GM18867 (cell line): ENCODE results near the gene SPAM1.
"Not testable (repeated sequence)": the region's sequence is repeated elsewhere in the genome, so short reads cannot be mapped to it uniquely, and the experiment has no call there.

ENCODE experiments used
- ATAC-seq: cut with Tn5 transposase; IDR thresholded peaks from one replicate; pipeline ENCODE4 v1.9.1; 2021; ENCODE audit warnings: mild to moderate bottlenecking, moderate library complexity; ENCODE audit not compliant: unreplicated experiment

SPAM1 gene, protein sequence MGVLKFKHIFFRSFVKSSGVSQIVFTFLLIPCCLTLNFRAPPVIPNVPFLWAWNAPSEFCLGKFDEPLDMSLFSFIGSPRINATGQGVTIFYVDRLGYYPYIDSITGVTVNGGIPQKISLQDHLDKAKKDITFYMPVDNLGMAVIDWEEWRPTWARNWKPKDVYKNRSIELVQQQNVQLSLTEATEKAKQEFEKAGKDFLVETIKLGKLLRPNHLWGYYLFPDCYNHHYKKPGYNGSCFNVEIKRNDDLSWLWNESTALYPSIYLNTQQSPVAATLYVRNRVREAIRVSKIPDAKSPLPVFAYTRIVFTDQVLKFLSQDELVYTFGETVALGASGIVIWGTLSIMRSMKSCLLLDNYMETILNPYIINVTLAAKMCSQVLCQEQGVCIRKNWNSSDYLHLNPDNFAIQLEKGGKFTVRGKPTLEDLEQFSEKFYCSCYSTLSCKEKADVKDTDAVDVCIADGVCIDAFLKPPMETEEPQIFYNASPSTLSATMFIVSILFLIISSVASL

DNA sequence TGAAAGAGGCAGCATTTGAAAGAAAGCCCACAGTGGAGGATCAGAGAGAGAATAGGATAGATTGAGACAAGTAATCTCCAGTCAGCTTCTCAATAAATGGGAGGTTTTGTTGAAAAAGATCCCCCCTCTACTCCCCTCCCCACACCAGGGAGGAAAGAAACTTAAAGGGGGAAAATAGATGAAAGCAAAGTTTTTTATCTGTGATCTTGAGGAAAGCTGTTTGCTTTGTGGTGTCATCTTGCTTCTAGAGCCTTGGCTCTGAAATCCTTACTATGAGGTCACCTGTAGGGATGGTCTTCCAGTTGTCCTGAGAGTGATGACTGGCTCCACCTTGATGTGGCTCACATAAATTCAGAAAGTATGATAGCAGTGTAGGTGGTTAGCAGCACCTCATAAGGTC, at the start of gene SPAM1:
Gene SPAM1, plus strand, starts transcription at position 301 of the 400 bp plus-strand sequence. CDS start 28,330 bp downstream, outside the sequence.
- no peak for ATAC-seq

DNA sequence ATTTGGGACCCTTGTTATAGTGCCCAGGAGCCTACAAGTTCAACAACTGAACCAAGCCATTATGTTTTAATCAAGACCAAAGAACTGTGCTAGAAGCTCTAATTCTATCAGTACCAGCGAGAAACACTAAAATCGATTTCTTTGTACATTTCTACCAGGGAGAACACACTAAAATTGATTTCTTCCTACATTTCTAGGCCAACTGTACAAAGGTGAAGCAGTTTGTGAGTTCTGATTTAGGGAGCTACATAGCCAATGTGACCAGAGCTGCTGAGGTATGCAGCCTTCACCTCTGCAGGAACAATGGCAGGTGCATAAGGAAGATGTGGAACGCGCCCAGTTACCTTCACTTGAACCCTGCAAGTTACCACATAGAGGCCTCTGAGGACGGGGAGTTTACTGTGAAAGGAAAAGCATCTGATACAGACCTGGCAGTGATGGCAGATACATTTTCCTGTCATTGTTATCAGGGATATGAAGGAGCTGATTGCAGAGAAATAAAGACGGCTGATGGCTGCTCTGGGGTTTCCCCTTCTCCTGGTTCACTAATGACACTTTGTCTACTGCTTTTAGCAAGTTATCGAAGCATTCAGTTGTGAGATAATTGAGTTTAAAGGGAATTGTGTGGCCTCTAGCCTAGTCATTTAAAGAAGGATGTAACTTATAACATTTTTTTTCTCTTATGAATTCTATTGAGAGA, 48.3 kb upstream of the SPAM1 start:
- ATAC-seq, result no peak

DNA sequence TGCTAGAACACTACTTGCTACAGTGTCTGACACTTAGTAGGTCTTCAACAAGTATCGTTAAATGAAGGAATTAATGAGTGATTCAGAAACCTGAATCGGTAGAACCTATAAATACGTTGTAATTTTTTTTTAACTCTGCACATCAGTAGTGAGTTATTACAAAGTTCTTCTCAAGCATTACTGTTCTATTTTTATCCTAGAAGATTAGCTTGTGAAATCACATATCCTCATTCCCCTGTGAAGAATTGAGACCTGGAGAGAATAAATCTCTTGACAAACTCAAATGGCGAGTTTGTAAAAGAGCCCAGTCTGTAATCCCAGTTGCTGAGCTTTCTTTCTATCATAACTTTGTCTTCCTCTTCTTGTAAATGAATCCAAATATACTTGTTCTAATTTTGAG, 45.4 kb upstream of the SPAM1 start:
- ATAC-seq, result no peak

DNA sequence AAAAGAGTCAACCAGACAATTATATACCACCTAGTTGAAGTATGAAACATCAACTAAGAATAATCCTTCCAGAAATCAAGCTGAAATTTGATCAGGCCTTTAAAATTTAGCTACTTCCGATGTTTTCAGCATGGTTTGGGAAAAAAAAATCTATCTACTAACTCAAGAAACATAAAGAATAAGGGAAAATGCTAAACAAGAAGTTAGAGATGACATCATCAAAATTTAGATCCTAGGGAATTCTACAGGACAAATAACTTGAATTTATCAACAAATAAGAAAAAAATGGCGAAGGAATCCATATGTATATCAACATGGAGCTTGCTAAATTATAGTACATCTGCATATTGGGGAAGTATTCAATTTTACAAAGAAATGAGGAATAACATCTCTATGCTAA, 43.7 kb upstream of the SPAM1 start:
- ATAC-seq, result no peak

DNA sequence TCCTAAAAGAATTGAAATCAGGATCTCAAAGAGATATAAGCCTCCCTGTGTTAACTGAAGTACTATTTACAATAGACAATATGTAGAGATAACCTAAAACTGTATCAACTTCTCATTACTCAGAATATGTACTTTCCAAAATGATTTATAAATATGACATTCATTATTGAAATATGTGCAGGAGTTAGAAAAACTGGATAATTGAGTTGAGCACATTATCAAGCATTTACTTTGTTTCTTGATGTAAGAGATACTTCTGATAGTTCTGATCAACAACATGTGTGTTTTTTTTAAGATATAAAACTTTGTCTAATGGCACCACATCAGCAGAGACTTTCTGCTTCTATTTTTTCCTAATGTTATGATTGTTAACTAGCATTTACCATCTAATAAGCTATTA, 41.9 kb upstream of the SPAM1 start:
- no peak for ATAC-seq

DNA sequence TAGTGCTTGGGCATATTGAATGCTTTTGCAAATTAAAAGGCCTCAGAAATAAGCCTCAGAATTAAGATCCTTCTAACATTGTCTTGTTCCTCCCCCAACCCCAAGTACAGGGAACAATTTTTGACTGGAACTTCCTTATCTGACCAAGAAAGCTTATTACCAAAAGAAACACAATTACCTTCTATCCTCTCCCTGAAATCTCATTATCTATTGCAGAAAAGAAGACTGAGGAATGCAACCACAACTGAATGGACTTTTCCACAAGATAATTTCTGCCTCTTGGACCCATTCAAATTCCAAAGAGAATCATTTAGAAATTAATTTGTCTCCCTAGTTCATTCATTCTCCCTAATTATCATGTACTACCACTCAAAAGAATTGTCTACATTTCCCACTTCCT, 36.8 kb upstream of the SPAM1 start:
- no peak for ATAC-seq

DNA sequence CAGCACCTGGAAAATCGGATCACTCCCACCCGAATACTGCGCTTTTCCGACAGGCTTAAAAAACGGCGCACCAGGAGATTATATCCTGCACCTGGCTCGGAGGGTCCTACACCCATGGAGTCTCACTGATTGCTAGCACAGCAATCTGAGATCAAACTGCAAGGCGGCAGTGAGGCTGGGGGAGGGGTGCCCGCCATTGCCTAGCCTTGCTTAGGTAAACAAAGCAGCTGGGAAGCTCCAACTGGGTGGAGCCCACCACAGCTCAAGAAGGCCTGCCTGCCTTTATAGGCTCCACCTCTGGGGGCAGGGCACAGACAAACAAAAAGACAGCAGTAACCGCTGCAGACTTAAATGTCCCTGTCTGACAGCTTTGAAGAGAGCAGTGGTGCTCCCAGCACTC, 30.3 kb upstream of the SPAM1 start:
- ATAC-seq, result not testable (repeated sequence)

DNA sequence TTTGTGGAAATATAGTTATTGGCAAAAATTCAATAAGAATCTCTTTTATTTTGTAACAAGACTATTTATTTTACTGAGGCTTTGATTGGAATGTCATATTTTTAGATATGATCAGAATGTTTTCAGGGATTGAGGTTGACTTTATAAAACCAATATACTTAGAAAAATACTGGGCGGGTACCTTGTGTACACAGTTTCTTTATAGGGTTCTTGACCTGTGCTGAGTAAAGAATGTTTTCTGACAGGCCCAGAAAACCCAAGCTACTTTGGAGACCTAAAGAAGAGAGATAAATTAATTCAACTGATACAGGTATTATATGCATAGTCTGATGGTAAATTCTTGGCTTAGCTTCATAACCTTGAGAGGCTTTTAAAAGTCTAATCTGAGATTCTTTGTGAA, 23.9 kb upstream of the SPAM1 start:
- no peak for ATAC-seq

DNA sequence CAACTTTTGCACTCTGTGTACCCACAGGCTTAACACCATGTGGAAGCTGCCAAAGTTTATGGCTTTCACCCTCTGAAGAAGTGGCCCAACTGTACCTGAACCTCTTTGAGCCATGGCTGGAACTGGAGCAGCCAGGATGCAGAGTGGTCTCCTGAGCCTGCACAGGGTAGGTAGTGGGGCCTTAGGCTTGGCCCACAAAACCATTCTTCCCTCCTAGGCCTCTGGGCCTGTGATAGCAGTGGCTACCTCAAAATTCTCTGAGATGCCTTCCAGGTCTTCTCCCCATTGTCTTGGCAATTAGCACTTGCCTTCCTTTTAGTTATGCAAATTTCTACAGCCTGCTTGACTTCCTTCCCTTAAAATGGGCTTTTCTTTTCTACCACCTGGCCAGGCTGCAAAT, 19.3 kb upstream of the SPAM1 start:
- no peak for ATAC-seq

DNA sequence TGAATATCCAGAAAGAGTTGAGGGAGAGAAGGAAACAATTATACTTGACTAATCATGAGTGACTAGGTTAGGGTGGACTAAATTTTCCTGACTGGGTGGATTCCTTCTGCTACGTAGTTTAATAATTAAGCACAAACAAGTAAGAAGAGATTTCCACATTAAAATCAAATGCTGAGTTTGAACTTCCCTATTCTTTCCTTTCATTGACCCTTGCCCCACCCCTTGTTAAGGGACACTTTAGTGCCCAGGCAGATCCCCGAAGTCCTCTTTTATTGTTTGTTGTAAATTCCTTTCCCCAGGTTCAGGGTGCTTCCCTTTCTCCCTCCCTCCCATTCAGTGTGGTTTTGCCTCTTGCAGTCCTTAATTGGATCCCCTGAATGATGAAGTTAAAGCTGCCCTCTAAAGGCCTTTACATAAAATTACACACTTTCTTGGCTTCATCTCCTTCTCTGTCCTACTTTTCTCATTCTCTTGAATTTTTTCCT, 8.8 kb upstream of the SPAM1 start:
- ATAC-seq, result no peak

DNA sequence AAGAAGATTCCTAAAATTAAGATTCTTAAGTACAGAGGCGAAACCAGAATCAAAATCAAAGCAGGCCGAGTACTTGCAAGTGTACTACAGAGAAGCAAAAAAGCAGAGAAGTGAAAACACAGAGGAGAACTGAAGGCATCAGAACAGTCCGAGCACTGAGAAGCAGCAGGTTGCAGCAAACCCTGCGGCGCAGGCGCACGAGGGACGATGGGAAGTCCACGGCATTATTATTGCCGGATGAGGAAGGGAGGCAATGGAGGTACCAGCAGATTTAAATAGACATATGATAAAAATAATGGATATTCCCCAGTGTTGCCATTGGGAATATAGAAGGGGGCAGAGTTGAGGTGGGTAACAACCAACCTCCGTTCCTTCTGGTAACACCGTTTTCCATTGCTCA, 7.2 kb upstream of the SPAM1 start:
- ATAC-seq, result no peak

DNA sequence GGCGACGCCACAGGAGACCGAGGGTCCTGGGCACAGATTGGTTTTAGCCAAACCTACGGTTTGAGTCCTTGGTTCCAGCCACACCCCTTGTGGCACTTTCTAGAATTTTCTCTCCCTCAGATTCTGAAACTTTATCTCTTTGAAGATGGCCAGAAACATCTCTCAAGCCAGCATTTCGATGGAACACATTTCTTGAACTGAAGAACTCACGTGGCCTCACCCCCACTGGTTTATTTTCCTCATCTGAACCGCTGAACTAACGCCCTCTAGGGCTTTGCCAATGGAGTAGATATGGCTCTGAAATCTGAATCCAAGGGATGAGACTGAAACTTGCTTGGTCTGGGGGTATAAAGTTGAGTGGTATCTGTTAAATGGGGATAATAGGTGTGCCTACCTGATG, 6.7 kb upstream of the SPAM1 start:
- no peak for ATAC-seq

DNA sequence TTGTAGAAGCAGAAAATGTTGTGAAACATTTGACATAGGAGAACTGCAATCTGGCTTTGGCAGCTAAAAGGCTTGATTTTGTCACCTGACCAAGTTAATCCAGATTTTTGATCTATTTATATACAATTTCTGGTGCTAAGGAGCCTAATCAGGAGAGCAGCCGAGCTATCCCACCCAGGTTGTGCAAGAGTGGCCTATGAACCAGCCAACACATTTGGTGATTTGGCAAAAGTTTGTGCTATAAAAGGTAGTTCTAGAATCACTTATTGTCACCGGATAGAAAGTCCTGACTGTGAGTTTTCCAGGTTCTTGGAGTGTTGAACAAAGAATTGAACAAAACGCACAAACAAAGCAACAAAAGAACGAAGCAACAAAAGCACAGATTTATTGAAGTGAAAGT, 1.4 kb upstream of the SPAM1 start:
- no peak for ATAC-seq

DNA sequence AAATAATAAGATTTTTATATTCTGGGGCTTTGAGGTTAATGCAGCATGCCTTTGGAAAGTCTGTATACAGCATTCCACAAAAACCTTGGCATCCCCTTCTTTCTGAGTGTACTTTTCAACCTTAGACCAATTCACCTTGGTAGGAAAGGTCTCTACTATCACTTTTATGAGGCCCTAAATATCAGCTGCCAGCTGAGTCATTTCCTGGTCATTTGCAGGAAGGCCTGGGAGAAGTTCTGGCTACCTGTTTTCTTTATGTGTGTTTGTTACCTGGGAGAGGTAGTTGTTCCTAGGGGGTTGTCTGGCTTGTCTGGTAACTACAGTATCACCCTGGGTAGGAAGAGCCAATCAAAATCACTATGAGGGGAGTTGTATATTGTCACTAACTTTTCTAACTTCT, 4.1 kb downstream of the SPAM1 start:
- ATAC-seq, result no peak

DNA sequence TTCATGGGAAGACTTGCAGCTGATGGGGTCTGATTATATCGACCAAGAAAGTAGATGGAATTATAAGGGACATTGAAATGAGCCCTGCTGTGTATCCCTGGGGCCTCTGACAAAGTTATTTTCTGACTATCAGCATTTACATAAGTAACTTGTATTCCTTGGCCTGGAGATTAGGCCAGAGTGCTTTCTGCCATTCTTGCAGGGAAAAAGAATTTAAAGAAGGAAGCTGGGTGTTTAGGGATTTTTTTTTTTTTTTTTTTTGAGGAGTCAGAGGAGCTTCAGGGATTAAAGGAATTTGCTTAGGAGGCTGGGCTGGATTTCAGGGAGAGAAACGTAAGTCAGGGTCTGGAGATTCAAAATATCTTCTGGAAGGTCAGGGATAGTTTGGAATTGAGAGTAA, 4.6 kb downstream of the SPAM1 start:
- no peak for ATAC-seq

DNA sequence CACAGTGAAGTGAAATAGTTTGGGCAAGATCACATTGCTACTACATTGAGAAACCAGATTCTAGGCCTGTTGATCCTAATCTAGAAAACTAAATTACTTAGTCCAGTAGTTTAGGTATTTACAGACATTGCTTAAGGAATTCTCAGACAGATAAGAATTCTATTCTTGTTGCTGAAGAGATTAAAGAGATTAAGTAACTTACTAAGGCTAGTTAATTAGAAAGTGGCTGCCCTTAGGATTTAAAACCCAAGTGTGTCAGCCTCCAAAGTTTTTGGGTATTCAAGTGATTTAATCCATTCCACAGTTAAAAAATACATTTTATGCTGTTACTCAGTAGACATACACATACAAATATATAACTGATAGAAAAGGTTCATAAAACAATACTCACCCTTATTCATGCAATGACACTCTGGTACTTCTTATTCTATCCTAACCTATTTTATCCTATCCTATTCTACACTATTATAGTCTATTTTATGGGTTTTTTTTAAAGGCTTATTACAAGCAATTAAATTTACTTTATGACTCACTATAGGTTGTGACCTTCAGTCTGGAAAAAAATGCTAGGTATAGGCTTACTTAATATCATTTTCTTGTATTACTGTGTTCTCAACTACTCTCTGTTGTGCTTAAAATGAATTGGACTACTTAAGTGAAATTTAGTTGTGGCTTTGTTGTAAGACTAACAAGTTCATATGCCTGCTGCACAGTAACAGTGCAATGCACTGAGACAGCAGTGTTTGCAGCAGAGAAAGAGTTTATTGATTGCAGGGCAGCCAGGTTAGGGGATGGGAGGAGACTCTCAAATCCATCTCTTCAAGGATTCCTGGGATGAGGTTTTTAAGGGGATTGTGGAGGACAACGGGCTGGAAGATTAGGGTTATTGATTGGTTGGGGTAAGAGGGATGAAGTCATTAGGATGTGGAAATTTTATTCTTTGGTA, 10.7 kb downstream of the SPAM1 start:
- no peak for ATAC-seq

DNA sequence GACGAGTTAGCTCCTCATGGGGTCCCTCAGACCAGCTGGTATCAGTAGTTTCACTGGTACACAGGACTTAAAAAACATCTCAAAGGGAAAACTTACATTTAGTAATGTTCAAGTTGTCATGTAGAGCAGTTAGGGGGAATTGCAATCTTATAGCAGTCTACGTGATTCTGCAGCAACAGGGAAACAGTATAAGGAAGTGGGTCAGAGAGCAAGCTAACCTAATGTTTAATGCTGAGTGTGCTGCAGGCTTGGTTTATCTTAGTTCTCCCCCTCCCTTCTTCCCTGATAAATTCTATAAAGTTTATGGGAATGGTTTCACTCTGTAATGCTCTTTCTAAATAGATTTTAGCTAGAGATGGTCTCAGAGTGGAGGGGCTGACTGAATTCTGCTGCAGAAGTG, 11.3 kb downstream of the SPAM1 start:
- ATAC-seq, result no peak

DNA sequence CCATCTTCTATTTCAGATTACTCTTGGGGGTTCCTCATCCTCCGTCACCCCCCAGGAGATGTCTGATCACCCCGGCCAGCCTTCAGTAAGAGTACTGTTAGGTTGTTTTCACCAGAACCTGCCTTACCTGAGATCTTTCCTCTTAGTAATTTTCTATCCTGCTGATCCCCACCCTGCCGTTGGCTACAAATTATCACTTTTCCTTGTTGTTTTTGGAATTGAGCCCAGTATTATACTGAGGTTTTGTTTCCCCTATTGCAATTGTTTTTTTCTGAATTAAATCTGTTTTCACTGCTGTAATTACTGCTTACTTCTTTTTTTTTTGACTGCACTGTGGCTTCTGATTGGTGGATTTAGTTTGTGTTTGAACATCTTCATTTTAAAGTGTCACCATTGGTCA, 14.7 kb downstream of the SPAM1 start:
- no peak for ATAC-seq

DNA sequence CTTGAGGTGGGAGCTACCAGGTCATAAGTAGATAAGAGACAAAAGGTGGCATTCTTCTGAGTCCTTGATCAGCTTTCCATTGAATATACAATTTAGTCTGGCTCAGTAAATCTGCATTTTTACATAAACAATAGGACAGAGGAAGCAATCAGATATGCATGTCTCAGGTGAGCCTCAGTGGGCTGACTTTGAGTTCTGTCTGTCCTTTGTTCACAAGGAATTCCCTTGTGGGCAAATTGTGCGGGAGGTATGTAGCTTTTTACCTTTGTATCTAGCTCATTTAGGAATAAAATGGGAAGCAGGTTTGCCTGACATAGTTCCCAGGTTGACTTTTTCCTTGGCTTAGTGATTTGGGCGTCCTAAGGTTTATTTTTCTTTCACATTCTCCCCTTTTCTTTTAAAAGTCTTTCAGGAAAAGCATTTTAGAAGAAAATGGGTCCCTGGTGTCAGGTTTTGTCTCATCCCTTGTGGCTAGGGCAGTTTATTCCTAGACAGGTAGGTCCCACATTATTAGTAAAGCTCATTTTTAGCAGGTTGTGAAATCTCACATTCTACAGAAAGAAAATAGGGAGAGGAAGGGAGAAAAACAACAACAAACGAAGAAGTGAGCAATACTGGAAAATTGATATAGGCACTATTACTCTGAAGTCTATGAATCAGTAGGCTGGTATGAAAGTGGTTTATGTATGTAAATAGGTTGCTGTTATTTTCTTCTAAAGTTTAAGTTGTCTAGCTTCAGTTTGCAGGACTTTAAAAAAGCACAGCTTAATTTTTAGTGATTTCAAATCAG, 16.5 kb downstream of the SPAM1 start:
- no peak for ATAC-seq

DNA sequence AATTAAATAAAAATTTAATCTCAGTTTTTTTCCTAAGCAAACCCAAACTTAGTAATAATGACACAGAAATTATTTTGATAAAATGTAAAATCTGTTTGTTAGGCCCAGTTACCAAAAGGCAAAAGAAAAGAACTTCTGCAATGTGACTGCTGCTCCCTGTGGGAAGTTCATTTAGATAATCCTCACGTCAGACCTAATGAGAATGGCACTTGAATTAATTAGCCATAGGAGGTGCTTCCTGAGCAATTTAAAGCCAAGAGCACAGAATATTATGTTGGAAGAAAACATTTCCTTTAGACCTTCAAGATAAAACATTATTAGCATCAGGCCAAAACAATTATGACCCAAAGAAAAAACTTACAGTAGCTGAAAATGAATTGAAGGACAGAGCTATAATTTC, 19.4 kb downstream of the SPAM1 start:
- ATAC-seq, result no peak
